ENCODE measurements around the gene PROSER2.
A peak's percentile ranks its signal among the peaks of the same experiment; 100 is the strongest.
"Not testable (repeated sequence)": the region's sequence is repeated elsewhere in the genome, so short reads cannot be mapped to it uniquely, and the experiment has no call there.

PROSER2 gene

DNA sequence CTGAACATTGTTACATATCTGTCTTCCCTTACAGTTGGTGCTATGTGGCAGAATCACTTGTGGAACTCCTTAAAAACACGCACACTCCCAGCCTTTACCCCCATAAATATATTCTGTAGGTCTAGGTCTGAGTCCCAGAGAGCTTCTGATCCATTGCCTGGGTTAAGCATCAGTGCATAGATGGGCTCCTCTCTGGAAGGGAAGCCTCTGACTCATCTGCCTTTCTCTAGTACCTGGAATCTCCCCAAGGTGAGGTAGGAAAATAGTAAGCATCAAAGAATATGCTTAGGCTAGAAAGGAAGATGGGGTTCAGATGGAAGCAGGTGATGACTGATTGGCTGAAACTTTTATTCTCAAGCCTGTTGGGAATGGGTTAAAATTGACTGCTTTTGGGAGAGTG, 26.1 kb downstream of the PROSER2 start:
- Histone ChIP-seq H3K4me2 (no peak overlapping the region), H3K27ac (no peak overlapping the region), H3K9ac (no peak overlapping the region), H3K4me1 (ENCODE audit: low read depth, poor library complexity, severe bottlenecking) (no peaks in the 10 kb centered on the region), H3K79me2 (ENCODE audit: insufficient read depth, low read depth) (no peaks in the 10 kb centered on the region), H3K27me3 (ENCODE audit: insufficient read depth, low read depth) (no peaks in the 10 kb centered on the region), H3K4me3 (IDR thresholded peaks at IDR 0.05; ENCODE audit: insufficient read depth, low read depth, low read length) (no peak overlapping the region), H2AFZ (ENCODE audit: low read depth) (no peak overlapping the region), H4K20me1 (ENCODE audit: insufficient read depth) (no peaks in the 10 kb centered on the region), H3K36me3 (ENCODE audit: insufficient read depth) (no peaks in the 10 kb centered on the region)
- TF ChIP-seq, protein P1, sequence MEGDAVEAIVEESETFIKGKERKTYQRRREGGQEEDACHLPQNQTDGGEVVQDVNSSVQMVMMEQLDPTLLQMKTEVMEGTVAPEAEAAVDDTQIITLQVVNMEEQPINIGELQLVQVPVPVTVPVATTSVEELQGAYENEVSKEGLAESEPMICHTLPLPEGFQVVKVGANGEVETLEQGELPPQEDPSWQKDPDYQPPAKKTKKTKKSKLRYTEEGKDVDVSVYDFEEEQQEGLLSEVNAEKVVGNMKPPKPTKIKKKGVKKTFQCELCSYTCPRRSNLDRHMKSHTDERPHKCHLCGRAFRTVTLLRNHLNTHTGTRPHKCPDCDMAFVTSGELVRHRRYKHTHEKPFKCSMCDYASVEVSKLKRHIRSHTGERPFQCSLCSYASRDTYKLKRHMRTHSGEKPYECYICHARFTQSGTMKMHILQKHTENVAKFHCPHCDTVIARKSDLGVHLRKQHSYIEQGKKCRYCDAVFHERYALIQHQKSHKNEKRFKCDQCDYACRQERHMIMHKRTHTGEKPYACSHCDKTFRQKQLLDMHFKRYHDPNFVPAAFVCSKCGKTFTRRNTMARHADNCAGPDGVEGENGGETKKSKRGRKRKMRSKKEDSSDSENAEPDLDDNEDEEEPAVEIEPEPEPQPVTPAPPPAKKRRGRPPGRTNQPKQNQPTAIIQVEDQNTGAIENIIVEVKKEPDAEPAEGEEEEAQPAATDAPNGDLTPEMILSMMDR (conservative IDR thresholded peaks at IDR 0.05; ENCODE audit: low read depth, low read length), result no peak

DNA sequence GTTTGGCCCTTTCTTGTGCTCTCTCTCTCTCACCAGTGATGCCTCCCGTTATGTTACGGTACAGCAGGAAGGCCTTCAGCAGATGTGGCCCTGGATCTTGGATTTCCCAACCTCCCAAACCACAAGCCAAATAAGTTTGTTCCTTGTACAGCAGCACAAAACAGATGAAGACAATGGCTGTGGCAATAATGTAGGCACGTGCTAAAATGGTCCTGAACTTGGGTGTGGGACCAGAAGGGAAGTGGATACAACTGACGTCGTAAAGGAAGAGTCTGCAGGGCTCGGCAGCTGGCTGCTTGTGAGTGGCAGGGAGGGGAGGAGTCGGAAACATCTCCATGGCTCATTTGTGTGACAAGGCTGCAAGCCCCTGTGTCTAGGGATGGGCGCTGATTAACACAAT, 26.8 kb downstream of the PROSER2 start:
- H4K20me1 ChIP-seq (ENCODE audit: insufficient read depth), result no peaks in the 10 kb centered on the region
- H3K4me1 ChIP-seq (ENCODE audit: low read depth, poor library complexity, severe bottlenecking), result no peaks in the 10 kb centered on the region
- no peaks in the 10 kb centered on the region for H3K79me2 ChIP-seq (ENCODE audit: insufficient read depth, low read depth)
- H2AFZ ChIP-seq (ENCODE audit: low read depth), result no peak overlapping the region
- H3K27ac ChIP-seq, result no peak overlapping the region
- H3K9ac ChIP-seq, result no peak overlapping the region
- no peak overlapping the region for H3K4me3 ChIP-seq (IDR thresholded peaks at IDR 0.05; ENCODE audit: insufficient read depth, low read depth, low read length)
- H3K27me3 ChIP-seq (ENCODE audit: insufficient read depth, low read depth), result no peaks in the 10 kb centered on the region
- H3K4me2 ChIP-seq, result no peak overlapping the region
- TF ChIP-seq, protein P1 (conservative IDR thresholded peaks at IDR 0.05; ENCODE audit: low read depth, low read length), result no peak
- H3K36me3 ChIP-seq (ENCODE audit: insufficient read depth), result no peaks in the 10 kb centered on the region

GRCh38 chr10:11851910-11852309, 28.8 kb downstream of the PROSER2 start:
- H3K4me2 ChIP-seq, result no peak overlapping the region
- no peaks in the 10 kb centered on the region for H3K36me3 ChIP-seq (ENCODE audit: insufficient read depth)
- no peaks in the 10 kb centered on the region for H4K20me1 ChIP-seq (ENCODE audit: insufficient read depth)
- TF ChIP-seq, protein P1 (conservative IDR thresholded peaks at IDR 0.05; ENCODE audit: low read depth, low read length), result no peak
- no peaks in the 10 kb centered on the region for H3K79me2 ChIP-seq (ENCODE audit: insufficient read depth, low read depth)
- H3K4me1 ChIP-seq (ENCODE audit: low read depth, poor library complexity, severe bottlenecking), result no peaks in the 10 kb centered on the region
- H3K27ac ChIP-seq, result no peak overlapping the region
- no peak overlapping the region for H3K4me3 ChIP-seq (IDR thresholded peaks at IDR 0.05; ENCODE audit: insufficient read depth, low read depth, low read length)
- H2AFZ ChIP-seq (ENCODE audit: low read depth), result no peak overlapping the region
- no peaks in the 10 kb centered on the region for H3K27me3 ChIP-seq (ENCODE audit: insufficient read depth, low read depth)
- no peak overlapping the region for H3K9ac ChIP-seq

DNA sequence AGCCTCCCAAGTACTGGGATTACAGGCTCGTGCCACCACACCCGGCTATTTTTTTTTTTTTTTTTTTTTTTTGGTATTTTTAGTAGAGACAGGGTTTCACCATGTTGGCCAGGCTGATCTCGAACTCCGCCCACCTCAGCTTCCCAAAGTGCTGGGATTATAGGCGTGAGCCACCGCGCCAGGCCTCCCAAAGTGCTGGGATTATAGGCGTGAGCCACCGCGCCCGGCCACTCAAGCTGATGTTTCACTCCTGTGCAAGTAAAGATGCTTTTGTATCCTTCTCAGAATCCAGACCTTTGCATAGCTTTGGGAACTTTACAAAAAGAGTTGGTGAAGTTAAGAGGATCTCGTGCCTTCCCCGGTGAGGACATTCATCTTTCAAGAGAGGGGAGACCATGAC, 29.5 kb downstream of the PROSER2 start:
- not testable (repeated sequence) for H3K36me3 ChIP-seq (ENCODE audit: insufficient read depth); H2AFZ ChIP-seq (ENCODE audit: low read depth); H3K9ac ChIP-seq; H4K20me1 ChIP-seq (ENCODE audit: insufficient read depth); H3K4me1 ChIP-seq (ENCODE audit: low read depth, poor library complexity, severe bottlenecking); H3K4me2 ChIP-seq; H3K79me2 ChIP-seq (ENCODE audit: insufficient read depth, low read depth); H3K4me3 ChIP-seq (IDR thresholded peaks at IDR 0.05; ENCODE audit: insufficient read depth, low read depth, low read length); H3K27ac ChIP-seq; H3K27me3 ChIP-seq (ENCODE audit: insufficient read depth, low read depth)

GRCh38 chr10:11853468-11853867, 30.3 kb downstream of the PROSER2 start:
- Histone ChIP-seq H3K36me3 (ENCODE audit: insufficient read depth) (no peaks in the 10 kb centered on the region), H3K27me3 (ENCODE audit: insufficient read depth, low read depth) (no peaks in the 10 kb centered on the region), H3K9ac (no peak overlapping the region), H2AFZ (ENCODE audit: low read depth) (no peak overlapping the region), H4K20me1 (ENCODE audit: insufficient read depth) (no peaks in the 10 kb centered on the region), H3K4me1 (ENCODE audit: low read depth, poor library complexity, severe bottlenecking) (no peaks in the 10 kb centered on the region), H3K27ac (no peak overlapping the region), H3K4me2 (no peak overlapping the region), H3K79me2 (ENCODE audit: insufficient read depth, low read depth) (no peaks in the 10 kb centered on the region), H3K4me3 (IDR thresholded peaks at IDR 0.05; ENCODE audit: insufficient read depth, low read depth, low read length) (no peak overlapping the region)
- TF ChIP-seq, protein P1 (conservative IDR thresholded peaks at IDR 0.05; ENCODE audit: low read depth, low read length), result 0 out of 2 replicates have a peak, but pooled peaks have one; percentile 36

Measured in KMS-11 (cell line).